ENCODE results near the gene DNTTIP2.
"Not testable (repeated sequence)": the region's sequence is repeated elsewhere in the genome, so short reads cannot be mapped to it uniquely, and the experiment has no call there.

Gene DNTTIP2, protein sequence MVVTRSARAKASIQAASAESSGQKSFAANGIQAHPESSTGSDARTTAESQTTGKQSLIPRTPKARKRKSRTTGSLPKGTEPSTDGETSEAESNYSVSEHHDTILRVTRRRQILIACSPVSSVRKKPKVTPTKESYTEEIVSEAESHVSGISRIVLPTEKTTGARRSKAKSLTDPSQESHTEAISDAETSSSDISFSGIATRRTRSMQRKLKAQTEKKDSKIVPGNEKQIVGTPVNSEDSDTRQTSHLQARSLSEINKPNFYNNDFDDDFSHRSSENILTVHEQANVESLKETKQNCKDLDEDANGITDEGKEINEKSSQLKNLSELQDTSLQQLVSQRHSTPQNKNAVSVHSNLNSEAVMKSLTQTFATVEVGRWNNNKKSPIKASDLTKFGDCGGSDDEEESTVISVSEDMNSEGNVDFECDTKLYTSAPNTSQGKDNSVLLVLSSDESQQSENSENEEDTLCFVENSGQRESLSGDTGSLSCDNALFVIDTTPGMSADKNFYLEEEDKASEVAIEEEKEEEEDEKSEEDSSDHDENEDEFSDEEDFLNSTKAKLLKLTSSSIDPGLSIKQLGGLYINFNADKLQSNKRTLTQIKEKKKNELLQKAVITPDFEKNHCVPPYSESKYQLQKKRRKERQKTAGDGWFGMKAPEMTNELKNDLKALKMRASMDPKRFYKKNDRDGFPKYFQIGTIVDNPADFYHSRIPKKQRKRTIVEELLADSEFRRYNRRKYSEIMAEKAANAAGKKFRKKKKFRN

GRCh38 chr1:93878889-93879586 lies at the start of gene DNTTIP2:
Gene DNTTIP2, minus strand, starts transcription at chr1:93879206. Its CDS starts 58 bp downstream, at chr1:93879148.
- peak; percentile 70 for DNase-seq

GRCh38 chr1:93925206-93925605 lies 46.2 kb upstream of the DNTTIP2 start:
- no peak for DNase-seq

DNA sequence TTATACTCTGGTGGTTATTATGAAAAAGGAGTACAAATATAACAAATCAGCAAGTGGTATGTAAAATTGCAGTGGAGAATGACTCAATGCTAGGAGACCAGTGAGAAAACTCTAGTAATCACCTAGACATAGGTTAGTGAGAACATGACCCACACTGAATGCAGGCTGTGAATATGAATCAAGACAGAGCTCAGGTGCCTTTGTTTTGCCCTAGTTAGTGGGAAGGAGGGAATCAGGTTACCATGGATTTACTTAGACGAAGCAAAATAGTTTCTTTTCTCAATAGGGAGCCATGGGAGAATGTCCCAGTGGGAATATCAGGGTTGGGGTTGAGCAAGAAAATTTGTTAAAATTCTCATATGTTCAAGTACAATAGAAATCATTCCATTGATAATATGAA lies 40.8 kb upstream of the DNTTIP2 start:
- no peak for DNase-seq

DNA sequence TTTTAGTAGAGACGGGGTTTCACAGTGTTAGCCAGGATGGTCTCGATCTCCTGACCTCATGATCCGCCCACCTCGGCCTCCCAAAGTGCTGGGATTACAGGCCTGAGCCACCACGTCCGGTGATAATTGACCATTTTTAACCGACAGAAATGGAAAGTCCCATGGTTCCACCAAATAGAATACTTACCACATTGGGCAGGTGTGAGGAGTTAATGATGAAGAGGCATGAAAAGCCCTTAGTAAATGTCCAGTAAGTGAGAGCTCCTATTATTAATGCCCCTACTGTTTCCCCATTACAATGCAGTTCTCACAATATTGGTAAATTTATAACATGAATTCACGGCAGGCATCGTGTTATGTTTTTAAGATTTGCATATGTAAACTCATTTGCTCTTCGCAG lies 38.3 kb upstream of the DNTTIP2 start:
- no peak for DNase-seq

DNA sequence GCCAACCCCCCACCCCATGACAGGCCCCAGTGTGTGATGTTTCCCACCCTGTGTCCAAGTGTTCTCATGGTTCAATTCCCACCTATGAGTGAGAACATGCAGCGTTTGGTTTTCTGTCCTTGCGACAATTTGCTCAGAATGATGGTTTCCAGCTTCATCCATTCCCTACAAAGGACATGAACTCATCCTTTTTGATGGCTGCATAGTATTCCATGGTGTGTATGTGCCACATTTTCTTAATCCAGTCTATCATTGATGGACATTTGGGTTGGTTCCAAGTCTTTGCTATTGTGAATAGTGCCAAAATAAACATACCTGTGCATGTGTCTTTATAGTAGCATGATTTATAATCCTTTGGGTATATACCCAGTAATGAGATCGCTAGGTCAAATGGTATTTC lies 31.9 kb upstream of the DNTTIP2 start:
- not testable (repeated sequence) for DNase-seq

- no peak for DNase-seq
Measured at GRCh38 chr1:93910305-93910704, 31.3 kb upstream of the DNTTIP2 start.

- DNase-seq, result peak; percentile 80
Measured at GRCh38 chr1:93909146-93910050, 30.4 kb upstream of the DNTTIP2 start, which contains the start of gene GCLM. Gene GCLM, minus strand, starts transcription at chr1:93909430. Its CDS starts 267 bp downstream, at chr1:93909163.

- DNase-seq, result no peak
Measured at GRCh38 chr1:93908394-93909145, 29.6 kb upstream of the DNTTIP2 start.

DNA sequence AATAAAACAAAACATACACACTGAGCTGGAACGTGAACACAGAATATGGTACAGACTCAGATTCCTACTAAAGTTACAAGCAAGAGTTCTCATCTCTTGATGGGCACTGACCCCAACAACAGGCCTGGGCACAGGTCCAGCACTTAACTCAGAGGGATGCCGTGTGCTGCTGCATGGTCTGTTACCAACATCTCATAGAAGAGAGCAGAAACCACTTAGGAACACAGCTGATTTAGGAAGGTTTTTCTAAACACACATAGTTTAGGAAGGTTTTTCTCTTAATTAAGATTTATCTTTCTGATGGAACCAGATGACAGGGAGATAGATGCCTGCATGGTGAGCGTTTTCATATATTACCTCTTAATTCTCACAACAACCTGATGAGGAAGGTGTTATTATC lies 28.7 kb upstream of the DNTTIP2 start:
- DNase-seq, result no peak

DNA sequence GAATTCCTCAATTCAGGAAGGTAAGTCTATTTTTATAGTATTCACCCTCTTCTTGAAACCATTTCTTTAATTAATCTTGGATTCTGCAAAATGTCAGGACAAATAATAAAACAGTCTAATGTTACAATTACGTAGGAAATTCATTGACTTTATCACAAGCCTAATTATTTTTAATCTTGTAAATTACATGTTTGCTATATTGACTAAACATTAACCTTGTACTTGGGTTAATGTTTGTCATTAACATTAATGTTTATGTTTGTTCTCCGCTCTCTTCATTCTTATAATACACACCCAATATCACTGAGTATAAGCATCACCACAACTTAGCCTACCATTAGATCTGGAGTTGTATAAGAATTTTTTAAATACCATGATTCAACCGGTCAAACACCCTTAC lies 27.5 kb upstream of the DNTTIP2 start:
- DNase-seq, result no peak

GRCh38 chr1:93905734-93906133 lies 26.7 kb upstream of the DNTTIP2 start:
- no peak for DNase-seq

DNA sequence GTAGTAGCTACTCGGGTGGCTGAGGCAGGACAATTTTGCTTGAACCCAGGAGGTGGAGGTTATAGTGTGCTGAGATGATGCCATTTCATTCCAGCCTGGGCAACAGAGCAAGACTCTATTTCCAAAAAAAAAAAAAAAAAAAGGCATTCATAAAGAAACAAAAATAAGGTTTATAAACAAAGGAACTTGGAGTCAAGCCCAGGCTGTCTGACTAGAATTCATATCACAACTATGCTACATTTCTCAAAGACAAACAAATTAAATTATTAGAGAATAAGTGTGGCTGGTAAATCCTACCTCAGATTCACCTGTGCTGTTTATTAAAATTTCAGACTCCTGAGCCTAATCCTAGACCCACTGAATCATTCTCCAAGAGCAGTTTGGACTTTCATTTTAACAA lies 26.0 kb upstream of the DNTTIP2 start:
- DNase-seq, result no peak

DNA sequence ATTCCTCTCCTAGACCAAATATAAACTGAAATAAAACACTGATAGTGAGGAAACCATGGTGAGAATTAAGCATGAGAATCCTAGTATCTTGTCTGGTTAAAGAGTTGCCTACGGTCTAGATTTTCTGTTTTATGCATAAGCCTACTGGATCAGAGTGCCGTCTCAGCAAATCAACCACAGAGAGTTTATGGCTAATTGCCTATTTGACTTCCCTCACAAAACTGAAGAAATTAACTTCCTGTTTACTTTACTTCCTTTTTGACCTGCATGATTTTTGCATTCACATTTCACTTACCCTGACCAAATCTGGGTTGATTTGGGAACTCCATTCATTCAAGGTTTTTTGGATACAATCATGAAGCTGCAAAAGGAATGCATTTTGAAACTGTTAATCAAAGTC lies 25.2 kb upstream of the DNTTIP2 start:
- DNase-seq, result no peak

DNA sequence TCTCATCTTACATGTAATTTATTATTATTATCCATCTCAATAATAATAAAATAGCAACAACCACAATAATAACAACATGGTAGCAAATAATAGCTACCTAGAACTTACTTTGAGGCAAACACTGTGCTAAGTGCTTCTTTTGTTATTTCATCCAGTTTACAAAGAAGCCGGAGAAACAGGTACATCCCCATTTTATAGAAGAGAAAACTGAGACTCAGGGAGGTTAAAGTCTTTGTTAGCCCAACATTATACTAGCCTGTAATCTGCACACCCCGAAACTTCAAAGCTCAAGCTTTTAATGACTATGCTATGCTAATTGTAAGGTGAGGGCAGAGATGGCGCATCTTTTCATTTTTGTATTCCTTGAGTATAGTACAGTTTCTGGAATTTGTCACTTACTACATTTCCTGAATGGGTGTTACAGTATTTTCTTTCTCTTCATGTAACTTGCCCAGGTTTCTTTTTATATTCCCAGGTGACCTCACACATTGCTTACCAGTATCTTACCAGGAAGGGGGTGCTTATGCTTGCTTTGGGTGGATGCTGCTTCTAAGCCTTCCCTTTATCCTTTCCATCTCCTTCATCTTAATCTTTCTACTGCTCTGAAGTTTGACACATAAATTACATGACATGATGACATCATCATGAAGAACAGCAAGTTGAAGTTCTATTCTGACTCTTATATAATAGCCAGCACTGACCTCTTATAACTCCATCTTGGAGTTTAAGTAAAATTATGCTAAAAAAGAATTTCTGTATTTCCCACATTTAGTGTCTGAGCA lies 21.9 kb upstream of the DNTTIP2 start:
- no peak for DNase-seq

DNA sequence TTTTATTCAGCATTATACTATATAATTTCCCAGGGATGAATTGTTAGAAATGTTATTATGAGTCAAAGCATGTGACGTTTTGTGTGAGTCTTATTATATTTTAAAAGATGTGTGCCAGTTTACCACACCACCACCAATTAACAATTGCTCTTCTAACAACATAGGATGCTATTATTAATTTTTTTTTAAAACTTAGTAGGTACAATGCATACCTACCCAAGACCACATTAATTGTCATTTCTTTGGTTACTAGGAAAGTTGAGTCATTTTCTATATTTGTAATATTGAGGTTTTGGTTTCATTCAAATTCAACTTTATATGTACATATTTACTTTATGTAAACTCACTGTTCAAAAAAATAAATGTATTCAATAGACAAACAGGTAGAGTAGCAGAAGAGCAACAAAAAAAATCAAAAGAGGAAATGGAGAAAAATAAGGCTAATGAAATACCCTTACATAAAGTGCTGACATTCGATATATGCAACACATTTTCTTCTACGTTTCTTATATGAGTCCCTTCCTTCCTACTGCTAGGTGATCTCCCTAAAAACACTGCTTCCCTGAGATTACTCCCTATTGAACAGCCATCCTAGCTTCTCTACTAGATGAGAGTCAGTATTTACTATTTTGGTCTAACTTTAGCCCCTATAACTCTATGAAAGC lies 20.7 kb upstream of the DNTTIP2 start:
- DNase-seq, result no peak

- no peak for DNase-seq
Measured at GRCh38 chr1:93888900-93889299, 9.9 kb upstream of the DNTTIP2 start.

- DNase-seq, result no peak
Measured at GRCh38 chr1:93882269-93882668, 3.3 kb upstream of the DNTTIP2 start.

DNA sequence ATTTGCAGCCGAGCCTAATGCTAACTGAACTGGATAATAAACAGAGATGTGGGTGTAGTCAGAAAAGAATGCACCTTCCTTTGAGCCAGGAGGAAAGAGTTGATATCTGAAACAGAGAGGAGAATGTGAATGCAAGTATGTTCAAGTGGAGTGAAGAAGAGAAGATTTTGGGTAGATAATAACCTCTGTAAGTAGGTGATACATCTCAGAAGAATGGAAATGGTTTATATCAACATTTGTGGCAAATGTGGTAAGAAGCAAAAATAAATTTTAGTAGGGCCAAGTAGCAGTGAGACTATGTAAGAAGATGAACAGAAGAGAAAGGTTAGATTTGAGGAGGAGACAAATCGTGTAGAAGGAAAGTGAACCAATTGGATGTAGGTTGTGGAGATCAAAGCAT lies 1.7 kb upstream of the DNTTIP2 start:
- DNase-seq, result no peak

- DNase-seq, result no peak
Measured at GRCh38 chr1:93878501-93878888, 511 bp downstream of the DNTTIP2 start.

DNA sequence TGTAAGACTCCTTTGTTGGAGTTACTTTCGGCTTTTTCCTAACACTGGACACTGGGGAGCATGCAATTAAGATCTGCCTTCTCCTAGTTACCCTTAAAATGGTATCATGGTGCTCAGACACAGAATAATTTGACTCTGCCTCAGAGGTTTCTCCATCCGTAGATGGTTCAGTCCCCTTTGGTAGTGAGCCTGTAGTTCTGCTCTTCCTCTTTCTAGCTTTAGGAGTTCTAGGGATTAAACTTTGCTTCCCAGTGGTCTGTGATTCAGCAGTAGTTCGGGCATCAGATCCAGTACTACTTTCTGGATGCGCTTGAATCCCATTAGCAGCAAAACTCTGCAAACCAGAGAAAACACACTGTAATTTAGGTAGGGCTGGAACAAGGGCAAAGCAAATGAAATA lies 1.5 kb downstream of the DNTTIP2 start:
- no peak for DNase-seq
